ELR (cell line): ENCODE measurements around the gene PLCH2.
A peak's percentile ranks its signal among the peaks of the same experiment; 100 is the strongest.

Experiments
- DNase-seq: peaks from one replicate; pipeline ENCODE4 v3.0.0-alpha.2; 2015; ENCODE audit warnings: low read depth

The PLCH2 gene

GRCh38 chr1:2513939-2514652 is 38.0 kb downstream of the PLCH2 start:
- DNase-seq, result no peak

GRCh38 chr1:2514863-2515762 is 39.0 kb downstream of the PLCH2 start:
- no peak for DNase-seq

- no peak for DNase-seq
These were observed 39.6 kb downstream of the PLCH2 start for GRCh38 chr1:2515763-2516080.

- DNase-seq, result no peak
These were observed 40.0 kb downstream of the PLCH2 start for GRCh38 chr1:2516124-2516523.

- DNase-seq, result no peak
These were observed 40.9 kb downstream of the PLCH2 start for GRCh38 chr1:2516946-2517345.

GRCh38 chr1:2517966-2518365 is 41.9 kb downstream of the PLCH2 start:
- no peak for DNase-seq

- DNase-seq, result no peak
These were observed 42.4 kb downstream of the PLCH2 start for GRCh38 chr1:2518528-2518927.

GRCh38 chr1:2519029-2519685 is 43.1 kb downstream of the PLCH2 start:
- DNase-seq, result no peak

- no peak for DNase-seq
These were observed 43.6 kb downstream of the PLCH2 start for GRCh38 chr1:2519729-2520128.

- no peak for DNase-seq
These were observed 44.1 kb downstream of the PLCH2 start for GRCh38 chr1:2520206-2520605.

GRCh38 chr1:2520806-2521205 is 44.7 kb downstream of the PLCH2 start:
- no peak for DNase-seq

- no peak for DNase-seq
These were observed 46.1 kb downstream of the PLCH2 start for GRCh38 chr1:2522230-2522629.

- no peak for DNase-seq
These were observed 47.3 kb downstream of the PLCH2 start for GRCh38 chr1:2523191-2523890.

- no peak for DNase-seq
These were observed 48.0 kb downstream of the PLCH2 start for GRCh38 chr1:2523891-2524609.

- DNase-seq, result peak; percentile 40
These were observed 49.5 kb downstream of the PLCH2 start for GRCh38 chr1:2525572-2525919.

GRCh38 chr1:2525920-2526823 is 50.1 kb downstream of the PLCH2 start, which contains the start of gene PANK4:
Gene PANK4 (minus strand): TSS chr1:2526596. CDS start chr1:2526587, 9 bp downstream.
- peak; percentile 94 for DNase-seq

- peak; percentile 74 for DNase-seq
These were observed 50.9 kb downstream of the PLCH2 start for GRCh38 chr1:2526824-2527555.

- no peak for DNase-seq
These were observed 51.4 kb downstream of the PLCH2 start for GRCh38 chr1:2527556-2527860.

- DNase-seq, result no peak
These were observed 51.9 kb downstream of the PLCH2 start for GRCh38 chr1:2528016-2528415.

GRCh38 chr1:2528611-2528965 is 52.5 kb downstream of the PLCH2 start:
- DNase-seq, result no peak
